HepG2 (cell line): ENCODE data around the gene UBAP1.

Experiments used
- ATF1 ChIP-seq: IDR thresholded peaks from 2 replicates; pipeline ENCODE4 v1.6.1; 2016; ENCODE audit warnings: mild to moderate bottlenecking, control low read depth
- CHD2 ChIP-seq: IDR thresholded peaks from 2 replicates; pipeline ENCODE4 v1.6.1; 2011; ENCODE audit warnings: low read depth, low read length, improper control_type of control experiment
- CTCF ChIP-seq: sonication (generic); formaldehyde crosslinking; IDR thresholded peaks from 2 replicates; pipeline ENCODE4 v1.5.0; 2020; ENCODE audit warnings: mild to moderate bottlenecking, missing genetic modification reagents, moderate library complexity
- HNRNPUL1 ChIP-seq: fragments of 200-400 bp; formaldehyde crosslinking; IDR thresholded peaks from 2 replicates; pipeline ENCODE4 v1.6.1; 2017; ENCODE audit warnings: low read depth, mild to moderate bottlenecking, low read length, moderate library complexity
- JUND ChIP-seq: sonication (generic); formaldehyde crosslinking; IDR thresholded peaks from 2 replicates; pipeline ENCODE4 v1.8.0; 2022; ENCODE audit warnings: mild to moderate bottlenecking, missing genetic modification reagents
- KAT8 ChIP-seq: IDR thresholded peaks from 2 replicates; pipeline ENCODE4 v1.6.1; 2016; ENCODE audit warnings: missing genetic modification reagents, missing compliant biosample characterization
- NFYB ChIP-seq: sonication (generic); formaldehyde crosslinking; IDR thresholded peaks from 2 replicates; pipeline ENCODE4 v1.4.0; 2020; ENCODE audit warnings: missing genetic modification reagents
- POLR2A ChIP-seq, 2 experiments: IDR thresholded peaks; 2 replicates each; pipeline ENCODE4 v1.6.1; 2011; ENCODE audit warnings: low read depth in 2 of 2, low read length in 2 of 2, mild to moderate bottlenecking in 1 of 2, moderate library complexity in 1 of 2; ENCODE audit not compliant: insufficient read depth in 1 of 2
- POLR2AphosphoS5 ChIP-seq: IDR thresholded peaks from 2 replicates; pipeline ENCODE4 v1.6.1; 2012; ENCODE audit warnings: low read depth, low read length
- RXRA ChIP-seq: sonication (generic); formaldehyde crosslinking; IDR thresholded peaks from 2 replicates; pipeline ENCODE4 v1.5.1; 2020; ENCODE audit warnings: missing genetic modification reagents
- TAF1 ChIP-seq: sonication (generic); formaldehyde crosslinking; IDR thresholded peaks from 2 replicates; pipeline ENCODE4 v1.4.0; 2020; ENCODE audit warnings: missing genetic modification reagents
- ZNF101 ChIP-seq: sonication (generic); formaldehyde crosslinking; IDR thresholded peaks from 2 replicates; pipeline ENCODE4 v1.4.0; 2020; ENCODE audit warnings: mild to moderate bottlenecking, low read depth, missing genetic modification reagents, borderline replicate concordance
- ZNF138 ChIP-seq: sonication (generic); formaldehyde crosslinking; IDR thresholded peaks from 2 replicates; pipeline ENCODE4 v1.5.0; 2020; ENCODE audit warnings: mild to moderate bottlenecking, low read depth, missing genetic modification reagents
- ZNF770 ChIP-seq: sonication (generic); formaldehyde crosslinking; IDR thresholded peaks from 2 replicates; pipeline ENCODE4 v1.5.0; 2020; ENCODE audit warnings: mild to moderate bottlenecking, missing genetic modification reagents

- TF ChIP-seq ZNF101 (CRISPR knock-in tag) (no peak), KAT8 (CRISPR knock-in tag) (no peak), ZNF770 (CRISPR knock-in tag) (no peak), CHD2 (no peak), HNRNPUL1 (no peak), POLR2A (IDR thresholded peaks at IDR 0.05; ENCODE audit: insufficient read depth in 1 of 2, low read depth in 2 of 2, low read length in 2 of 2) (no peak), POLR2AphosphoS5 (no peak), ATF1 (CRISPR knock-in tag) (no peak), NFYB (CRISPR knock-in tag) (no peak), ZNF138 (CRISPR knock-in tag) (no peak), RXRA (no peak), TAF1 (no peak), JUND (CRISPR knock-in tag) (no peak), CTCF (no peak)
Observed at GRCh38 chr9:34211395-34211794, 32.6 kb downstream of the UBAP1 start.
